ENCODE measurements around the gene ARHGAP11A. TPM values are rescaled to one million over a fixed set of nuclear protein-coding genes. Genes with fewer than 3 reads are reported as not detected.

The ARHGAP11A gene
- total RNA-seq, 4 donors from 2014 or later = 1.1 to 5.6 (median 2.8) TPM

DNA sequence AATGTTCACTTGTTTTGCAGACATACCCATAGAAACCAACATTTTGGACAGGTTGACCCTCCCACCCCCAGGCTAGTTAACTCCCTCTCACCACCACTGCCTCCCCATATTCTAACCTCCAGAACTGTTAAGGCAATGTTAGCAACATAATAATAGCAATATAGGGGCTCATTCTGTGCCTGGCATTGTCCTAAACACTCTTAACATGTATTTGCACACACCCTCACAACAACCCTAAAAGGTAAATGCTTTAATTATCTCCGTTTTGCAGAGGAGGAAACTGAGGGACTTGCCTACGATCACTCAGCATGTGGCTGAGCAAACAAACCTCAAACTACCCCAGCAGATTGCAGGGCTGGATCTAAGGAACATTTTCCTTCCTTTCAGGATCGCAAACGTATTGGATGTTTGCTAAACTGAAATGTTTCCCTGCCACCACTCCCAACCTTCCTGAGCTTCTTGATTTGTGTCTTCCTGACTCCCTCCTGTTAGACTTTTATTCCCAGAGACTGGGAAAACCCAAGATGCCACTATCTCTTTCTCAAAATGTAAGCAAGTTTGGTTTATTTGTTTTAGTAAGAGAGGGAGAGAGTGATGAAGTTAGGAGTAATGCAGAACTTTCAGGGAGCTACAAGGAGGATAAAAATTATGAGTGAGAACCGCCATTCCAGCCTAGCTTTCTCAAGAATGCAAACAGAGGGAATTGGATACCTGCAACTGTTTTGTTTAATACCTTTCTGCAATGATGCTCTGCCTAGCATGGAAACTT is 27.5 kb downstream of the ARHGAP11A start:
- TF ChIP-seq, protein P1, sequence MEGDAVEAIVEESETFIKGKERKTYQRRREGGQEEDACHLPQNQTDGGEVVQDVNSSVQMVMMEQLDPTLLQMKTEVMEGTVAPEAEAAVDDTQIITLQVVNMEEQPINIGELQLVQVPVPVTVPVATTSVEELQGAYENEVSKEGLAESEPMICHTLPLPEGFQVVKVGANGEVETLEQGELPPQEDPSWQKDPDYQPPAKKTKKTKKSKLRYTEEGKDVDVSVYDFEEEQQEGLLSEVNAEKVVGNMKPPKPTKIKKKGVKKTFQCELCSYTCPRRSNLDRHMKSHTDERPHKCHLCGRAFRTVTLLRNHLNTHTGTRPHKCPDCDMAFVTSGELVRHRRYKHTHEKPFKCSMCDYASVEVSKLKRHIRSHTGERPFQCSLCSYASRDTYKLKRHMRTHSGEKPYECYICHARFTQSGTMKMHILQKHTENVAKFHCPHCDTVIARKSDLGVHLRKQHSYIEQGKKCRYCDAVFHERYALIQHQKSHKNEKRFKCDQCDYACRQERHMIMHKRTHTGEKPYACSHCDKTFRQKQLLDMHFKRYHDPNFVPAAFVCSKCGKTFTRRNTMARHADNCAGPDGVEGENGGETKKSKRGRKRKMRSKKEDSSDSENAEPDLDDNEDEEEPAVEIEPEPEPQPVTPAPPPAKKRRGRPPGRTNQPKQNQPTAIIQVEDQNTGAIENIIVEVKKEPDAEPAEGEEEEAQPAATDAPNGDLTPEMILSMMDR (IDR thresholded peaks at IDR 0.05; ENCODE audit: low read depth) = no peak

DNA sequence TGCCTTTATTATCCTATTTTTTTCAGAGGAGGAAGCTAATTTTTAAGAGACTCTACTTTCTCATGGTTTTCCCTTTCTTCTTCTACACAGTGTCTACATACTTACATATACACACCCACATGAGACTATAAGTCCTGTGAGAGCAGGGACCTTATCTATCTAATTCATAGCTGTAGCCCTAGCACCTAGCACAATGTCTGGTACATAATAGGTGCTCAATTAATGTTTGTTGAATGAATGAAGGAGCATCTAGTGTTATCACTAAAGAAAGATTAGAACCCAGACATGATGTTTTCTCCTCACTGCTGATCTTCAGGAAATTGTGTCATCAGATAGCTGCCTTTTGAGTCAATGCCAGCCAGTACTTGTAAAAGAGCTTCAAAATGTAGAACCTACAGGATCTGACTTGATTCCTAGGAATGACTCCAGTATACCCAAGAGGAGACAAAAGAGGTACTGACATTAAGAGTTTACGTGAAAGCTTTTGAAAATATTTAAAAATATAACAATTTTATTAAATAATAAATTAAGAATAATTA is 28.7 kb downstream of the ARHGAP11A start:
- TF ChIP-seq, protein P1 (IDR thresholded peaks at IDR 0.05; ENCODE audit: low read depth) = no peak

DNA sequence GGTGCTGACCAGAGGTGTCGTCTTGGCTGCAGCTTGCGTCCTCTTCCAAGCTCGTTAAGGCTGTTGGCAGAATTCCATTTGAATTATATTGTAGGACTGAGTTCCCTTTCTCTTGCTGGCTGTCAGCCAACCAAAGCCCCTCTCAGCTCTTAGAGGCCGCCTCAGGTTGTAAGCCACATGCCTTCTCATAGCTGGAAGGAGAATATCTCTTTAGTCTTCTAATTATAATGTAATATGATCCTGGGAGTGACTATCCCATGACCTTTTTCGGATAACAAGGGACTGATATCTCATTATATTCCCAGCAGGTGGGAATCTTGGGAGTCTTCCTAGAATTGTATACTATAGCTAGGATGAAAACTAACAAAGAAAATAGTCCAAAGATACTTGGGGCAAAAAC is 31.0 kb downstream of the ARHGAP11A start:
- TF ChIP-seq, protein P1 (IDR thresholded peaks at IDR 0.05; ENCODE audit: low read depth) = no peak

DNA sequence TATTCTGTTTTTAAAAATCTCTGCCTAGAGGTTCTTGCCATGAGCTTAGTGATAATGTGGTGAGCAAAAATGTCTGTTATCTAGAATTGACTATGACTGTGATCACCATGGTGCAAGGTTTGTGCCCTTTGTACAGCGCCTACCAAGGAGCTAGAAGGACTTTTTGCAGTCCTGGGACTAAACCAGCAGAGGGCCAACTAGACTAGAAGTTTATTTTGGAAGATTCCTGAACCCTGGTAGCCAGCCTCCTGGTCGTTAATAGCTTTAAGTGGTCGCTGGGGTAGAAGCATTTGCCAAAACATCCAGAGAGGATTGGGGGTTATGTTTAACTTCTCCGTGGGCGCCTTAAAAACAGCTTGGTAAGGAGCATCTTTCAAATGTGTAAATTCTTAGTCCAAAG is 34.0 kb downstream of the ARHGAP11A start:
- TF ChIP-seq, protein P1 (IDR thresholded peaks at IDR 0.05; ENCODE audit: low read depth) = no peak

DNA sequence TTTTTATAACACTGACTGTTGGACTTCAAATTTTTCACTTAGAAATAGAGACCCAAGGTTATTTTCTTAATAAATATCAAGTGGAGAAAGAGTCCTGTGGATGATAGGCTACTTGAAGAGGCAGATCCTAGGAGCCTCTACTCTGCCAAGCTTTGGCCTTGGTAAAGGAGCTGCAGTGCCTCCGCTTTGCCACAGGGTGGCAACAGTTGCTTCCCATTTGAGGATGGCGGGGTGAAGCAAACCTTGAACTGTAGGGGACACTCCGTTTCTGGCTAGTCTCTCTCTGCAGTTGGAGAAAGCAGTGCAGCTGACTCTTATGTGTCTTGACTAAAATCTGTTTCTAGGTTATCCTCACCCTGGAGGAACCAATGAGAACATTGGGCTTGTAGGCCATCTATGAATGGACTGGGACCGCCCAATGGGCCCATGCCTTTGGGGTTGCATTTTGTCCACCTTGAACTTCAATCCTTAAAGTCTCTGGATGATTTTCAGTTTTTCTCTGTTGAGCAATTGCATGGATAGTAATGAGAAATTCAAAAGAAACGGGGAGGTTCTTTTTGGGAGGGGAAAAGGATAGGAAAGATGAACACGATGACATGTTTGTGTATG is 36.0 kb downstream of the ARHGAP11A start:
- TF ChIP-seq, protein P1 (IDR thresholded peaks at IDR 0.05; ENCODE audit: low read depth) = no peak

DNA sequence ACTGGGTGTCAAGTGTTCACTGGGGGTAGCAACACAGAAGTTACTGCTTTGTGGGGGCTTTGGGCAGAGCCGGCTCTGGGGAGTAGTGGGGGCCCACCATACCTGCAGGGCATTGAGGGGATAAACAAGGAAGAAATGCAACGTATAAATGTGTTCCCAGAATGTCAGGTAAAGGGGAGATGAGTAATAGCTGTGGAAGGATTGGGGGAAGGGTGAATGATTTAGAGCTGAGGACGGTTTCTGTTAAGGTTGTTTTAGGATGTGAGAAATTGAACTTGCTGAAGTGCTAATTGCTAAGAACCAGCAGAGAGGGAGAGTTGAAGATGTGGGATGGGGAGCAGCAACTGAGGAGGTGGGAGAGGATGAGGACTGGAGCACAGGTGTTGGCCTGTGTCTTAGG is 36.9 kb downstream of the ARHGAP11A start:
- TF ChIP-seq, protein P1 (IDR thresholded peaks at IDR 0.05; ENCODE audit: low read depth) = no peak

DNA sequence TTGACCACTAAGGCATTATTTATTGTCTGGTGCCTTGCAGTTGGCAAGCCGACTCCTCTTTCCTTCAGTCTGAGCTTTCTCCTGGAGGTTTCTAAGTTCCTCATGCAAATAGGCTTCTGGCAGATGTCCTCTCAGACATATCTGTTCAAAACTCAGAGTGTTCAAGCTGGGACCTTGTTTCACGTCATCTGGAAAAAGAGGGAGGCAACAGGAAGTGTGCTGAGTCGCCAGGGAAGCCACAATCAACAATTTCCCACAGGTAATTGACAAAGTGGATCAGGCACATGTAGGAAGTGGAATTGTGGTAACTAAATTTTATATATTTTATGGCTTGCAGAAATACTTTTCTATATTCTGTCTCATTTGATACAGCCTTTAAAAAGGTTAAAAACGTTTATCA is 40.8 kb downstream of the ARHGAP11A start:
- TF ChIP-seq, protein P1 (IDR thresholded peaks at IDR 0.05; ENCODE audit: low read depth) = no peak
